Astrocyte (in vitro differentiated cells and primary cell): ENCODE data around the gene GM2A. TPM values are rescaled to one million over a fixed set of nuclear protein-coding genes. Genes with fewer than 3 reads are reported as not detected.

Source experiments
- DNase-seq: peaks from one replicate; pipeline ENCODE4 v3.0.0-alpha.2; 2010; ENCODE audit warnings: low read depth
- FAIRE-seq: peaks from 2 replicates; lab custom pipeline; 2011; peaks lifted over from hg19 to GRCh38; lab: Jason Lieb, UNC
- H2AFZ ChIP-seq: 2 replicates; pipeline ENCODE4 v1.6.0; 2012; ENCODE audit warnings: low read depth, low read length, inconsistent platforms
- H3K27ac ChIP-seq: 2 replicates; pipeline ENCODE4 v1.5.1; 2011; ENCODE audit warnings: low read depth, low read length, inconsistent platforms
- H3K27me3 ChIP-seq: 2 replicates; pipeline ENCODE4 v1.6.0; 2011; ENCODE audit warnings: low read length, inconsistent platforms; ENCODE audit not compliant: insufficient read depth
- H3K36me3 ChIP-seq: 2 replicates; pipeline ENCODE4 v1.5.1; 2011; ENCODE audit warnings: low read length, inconsistent platforms; ENCODE audit not compliant: insufficient read depth
- H3K4me1 ChIP-seq: 2 replicates; pipeline ENCODE4 v1.5.1; 2011; ENCODE audit warnings: low read length, inconsistent platforms; ENCODE audit not compliant: insufficient read depth
- H3K4me2 ChIP-seq: 2 replicates; pipeline ENCODE4 v1.6.0; 2012; ENCODE audit warnings: low read length, inconsistent platforms
- H3K4me3 ChIP-seq: 2 replicates; pipeline ENCODE4 v1.5.1; 2011; ENCODE audit warnings: low read depth, mild to moderate bottlenecking, low read length, inconsistent platforms; ENCODE audit not compliant: insufficient read depth
- H3K79me2 ChIP-seq: 2 replicates; pipeline ENCODE4 v1.6.0; 2012; ENCODE audit warnings: mild to moderate bottlenecking, low read length, inconsistent platforms; ENCODE audit not compliant: insufficient read depth
- H3K9ac ChIP-seq: 2 replicates; pipeline ENCODE4 v1.6.0; 2012; ENCODE audit warnings: mild to moderate bottlenecking, low read length, inconsistent platforms
- H3K9me3 ChIP-seq: 2 replicates; pipeline ENCODE4 v1.5.1; 2012; ENCODE audit warnings: low read depth, mild to moderate bottlenecking, low read length, inconsistent platforms; ENCODE audit not compliant: insufficient read depth
- H4K20me1 ChIP-seq: 2 replicates; pipeline ENCODE4 v1.6.0; 2012; ENCODE audit warnings: low read length, inconsistent platforms; ENCODE audit not compliant: insufficient read depth
- H3K27ac Mint-ChIP-seq: one replicate; pipeline ENCODE4 v1.8.0; 2021; ENCODE audit warnings: mild to moderate bottlenecking, mixed read lengths; ENCODE audit not compliant: unreplicated experiment
- H3K27me3 Mint-ChIP-seq: one replicate; pipeline ENCODE4 v1.8.0; 2021; ENCODE audit warnings: low read depth, mixed read lengths; ENCODE audit not compliant: unreplicated experiment
- H3K36me3 Mint-ChIP-seq: one replicate; pipeline ENCODE4 v1.8.0; 2021; ENCODE audit warnings: low read depth, mixed read lengths; ENCODE audit not compliant: unreplicated experiment
- H3K4me1 Mint-ChIP-seq: one replicate; pipeline ENCODE4 v1.8.0; 2021; ENCODE audit warnings: low read depth, mixed read lengths; ENCODE audit not compliant: unreplicated experiment
- H3K4me3 Mint-ChIP-seq: one replicate; pipeline ENCODE4 v1.8.0; 2021; ENCODE audit warnings: mild to moderate bottlenecking, moderate library complexity, mixed read lengths; ENCODE audit not compliant: unreplicated experiment
- H3K9me3 Mint-ChIP-seq: one replicate; pipeline ENCODE4 v1.8.0; 2021; ENCODE audit warnings: mild to moderate bottlenecking, mixed read lengths; ENCODE audit not compliant: unreplicated experiment
- CTCF ChIP-seq: IDR thresholded peaks from 2 replicates; pipeline ENCODE4 v1.5.1; 2011; ENCODE audit warnings: low read depth, mild to moderate bottlenecking, inconsistent platforms, low read length, moderate library complexity; ENCODE audit not compliant: insufficient read depth
- EZH2 ChIP-seq: IDR thresholded peaks from 2 replicates; pipeline ENCODE4 v1.6.1; 2012; ENCODE audit warnings: mild to moderate bottlenecking, low read length, inconsistent platforms; ENCODE audit not compliant: insufficient read depth
- total RNA-seq: library from RNA; stranded (reverse); gene quantifications from 2 replicates; pipeline ENCODE4 v1.2.1, GENCODE V29; 2021

The GM2A gene
- total RNA-seq, 1 donor from 2014 or later: 23.4 TPM

- H3K27ac Mint-ChIP-seq: no peak overlapping the region
- no peaks in the 10 kb centered on the region for H3K36me3 ChIP-seq
- H3K9me3 Mint-ChIP-seq: peaks cover 5% of the 10 kb centered on the region
- H3K4me2 ChIP-seq: no peak overlapping the region
- no peaks in the 10 kb centered on the region for H3K9me3 ChIP-seq
- peaks cover 7% of the 10 kb centered on the region for H3K4me1 ChIP-seq
- DNase-seq (no peak), FAIRE-seq (no peak)
- H3K4me3 ChIP-seq: no peak overlapping the region
- no peak for TF ChIP-seq CTCF
- H2AFZ ChIP-seq: no peak overlapping the region
- no peaks in the 10 kb centered on the region for H3K27me3 Mint-ChIP-seq
- H3K9ac ChIP-seq: no peak overlapping the region
- H3K79me2 ChIP-seq: peaks cover 5% of the 10 kb centered on the region
- H3K27me3 ChIP-seq: no peaks in the 10 kb centered on the region
- no peaks in the 10 kb centered on the region for H4K20me1 ChIP-seq
- H3K27ac ChIP-seq: no peak overlapping the region
- no peak overlapping the region for H3K4me3 Mint-ChIP-seq
- peaks cover 11% of the 10 kb centered on the region for H3K4me1 Mint-ChIP-seq
- no peaks in the 10 kb centered on the region for H3K36me3 Mint-ChIP-seq
Measured at GRCh38 chr5:151255621-151256286, 2.8 kb downstream of the GM2A start.

GRCh38 chr5:151257731-151258181, 4.8 kb downstream of the GM2A start:
- peaks cover 5% of the 10 kb centered on the region for H3K9me3 Mint-ChIP-seq
- DNase-seq (no peak), FAIRE-seq (no peak)
- TF ChIP-seq CTCF (no peak), EZH2 (no peak)
- Histone ChIP-seq H4K20me1 (no peaks in the 10 kb centered on the region), H3K4me2 (no peak overlapping the region), H3K36me3 (no peaks in the 10 kb centered on the region), H2AFZ (no peak overlapping the region), H3K27ac (no peak overlapping the region), H3K9ac (no peak overlapping the region), H3K79me2 (peaks cover 5% of the 10 kb centered on the region), H3K4me3 (no peak overlapping the region), H3K27me3 (no peaks in the 10 kb centered on the region), H3K9me3 (no peaks in the 10 kb centered on the region), H3K4me1 (peaks cover 7% of the 10 kb centered on the region)
- no peak overlapping the region for H3K27ac Mint-ChIP-seq
- peaks cover 11% of the 10 kb centered on the region for H3K4me1 Mint-ChIP-seq
- peaks cover 2% of the 10 kb centered on the region for H3K36me3 Mint-ChIP-seq
- H3K27me3 Mint-ChIP-seq: no peaks in the 10 kb centered on the region
- peak overlapping the region; percentile 18 for H3K4me3 Mint-ChIP-seq

GRCh38 chr5:151258201-151258611, 5.2 kb downstream of the GM2A start:
- DNase-seq (no peak), FAIRE-seq (no peak)
- no peak overlapping the region for H3K27ac ChIP-seq
- H3K4me1 ChIP-seq: peaks cover 7% of the 10 kb centered on the region
- no peaks in the 10 kb centered on the region for H3K9me3 ChIP-seq
- no peak overlapping the region for H2AFZ ChIP-seq
- no peak overlapping the region for H3K27ac Mint-ChIP-seq
- TF ChIP-seq EZH2 (no peak), CTCF (no peak)
- no peak overlapping the region for H3K4me3 Mint-ChIP-seq
- peaks cover 5% of the 10 kb centered on the region for H3K79me2 ChIP-seq
- H3K4me1 Mint-ChIP-seq: peaks cover 11% of the 10 kb centered on the region
- no peaks in the 10 kb centered on the region for H3K27me3 Mint-ChIP-seq
- H3K9me3 Mint-ChIP-seq: peaks cover 5% of the 10 kb centered on the region
- no peaks in the 10 kb centered on the region for H3K27me3 ChIP-seq
- no peak overlapping the region for H3K4me2 ChIP-seq
- no peaks in the 10 kb centered on the region for H3K36me3 ChIP-seq
- no peak overlapping the region for H3K9ac ChIP-seq
- H3K4me3 ChIP-seq: no peak overlapping the region
- no peaks in the 10 kb centered on the region for H4K20me1 ChIP-seq
- H3K36me3 Mint-ChIP-seq: peaks cover 2% of the 10 kb centered on the region
